HEK293T (cell line): ENCODE results near the gene MAMLD1.

Experiments
- BHLHE40 ChIP-seq: fragments of 450-650 bp; IDR thresholded peaks from 2 replicates; pipeline ENCODE4 v1.6.1; 2016; ENCODE audit warnings: mild to moderate bottlenecking, moderate library complexity, borderline replicate concordance
- HDGF ChIP-seq: fragments of 450-650 bp; IDR thresholded peaks from 2 replicates; pipeline ENCODE4 v1.6.1; 2017; ENCODE audit warnings: antibody characterized with exemption, borderline replicate concordance
- NFRKB ChIP-seq: fragments of 450-650 bp; IDR thresholded peaks from 2 replicates; pipeline ENCODE4 v1.6.1; 2016; ENCODE audit warnings: mild to moderate bottlenecking, moderate library complexity

DNA sequence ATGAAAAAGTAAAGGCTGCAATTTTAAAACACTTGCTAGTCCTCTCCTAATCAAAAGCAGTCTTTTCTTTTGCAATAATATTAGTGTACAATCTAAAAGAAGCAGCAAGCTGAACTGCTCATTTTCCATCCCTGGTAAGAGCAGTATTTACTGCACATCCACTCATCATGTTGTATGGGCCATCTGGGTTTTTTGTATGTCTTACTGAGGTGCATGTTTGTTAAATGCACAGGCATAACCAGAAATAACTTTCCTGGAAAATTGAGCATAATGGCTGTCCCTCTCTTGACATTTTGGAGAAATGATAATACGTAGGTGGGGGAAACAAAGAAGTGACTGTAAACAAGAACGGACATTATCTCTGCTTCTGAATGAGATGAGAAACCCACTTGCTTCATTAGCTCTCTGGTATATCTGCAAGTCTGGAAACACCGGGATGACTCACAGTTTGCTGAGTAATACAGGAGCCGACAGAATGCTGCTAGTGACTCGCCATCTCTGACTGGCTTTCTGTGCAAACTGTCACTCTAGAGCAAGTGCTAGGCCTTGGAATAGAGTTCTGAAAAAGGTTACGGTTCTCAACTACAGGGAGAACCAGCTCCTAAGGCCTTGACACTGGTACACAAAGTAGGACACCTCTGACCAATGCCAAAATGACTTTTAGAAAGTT is 119.6 kb downstream of the MAMLD1 start:
- no peak for TF ChIP-seq NFRKB
- no peak for TF ChIP-seq BHLHE40
- no peak for TF ChIP-seq HDGF
